Vagina (tissue), 2 donors: ENCODE results near the gene CREB3L2.

ENCODE experiments used
- CTCF ChIP-seq, 3 experiments: fragments of 450-650 bp in 2 of 3; fragments of 200-600 bp in 1 of 3; sonication (generic) in 1 of 3; IDR thresholded peaks; one replicate each; pipeline ENCODE4 v1.5.1; 2017 to 2019; ENCODE audit warnings: antibody characterized with exemption in 3 of 3, mild to moderate bottlenecking in 2 of 3, moderate library complexity in 2 of 3
- POLR2A ChIP-seq, 2 donors: fragments of 450-650 bp; IDR thresholded peaks; one replicate each; pipeline ENCODE4 v1.6.1; 2017; ENCODE audit warnings: antibody characterized with exemption in 2 of 2, mild to moderate bottlenecking in 2 of 2, moderate library complexity in 2 of 2

- TF ChIP-seq CTCF (IDR thresholded peaks at IDR 0.05), result no peak
- no peak for TF ChIP-seq POLR2A (IDR thresholded peaks at IDR 0.05)
Observed at GRCh38 chr7:137952426-137952805, 49.5 kb downstream of the CREB3L2 start.
